Small intestine (tissue), 7 donors: ENCODE results near the gene ITPRIP. TPM values are rescaled to one million over a fixed set of nuclear protein-coding genes. Genes with fewer than 3 reads are reported as not detected.
A peak's percentile ranks its signal among the peaks of the same experiment; 100 is the strongest.

Source experiments
- DNase-seq, 2 donors: peaks; one replicate each; pipeline versions ENCODE4 v3.0.0 to v3.0.0-alpha.2; 2013
- FAIRE-seq: peaks from 2 replicates; lab custom pipeline; 2012; peaks lifted over from hg19 to GRCh38; lab: Jason Lieb, UNC
- H3K27ac ChIP-seq, 3 donors: one replicate each; pipeline ENCODE4 v1.5.1; 2013; ENCODE audit warnings: low read length in 2 of 3, mild to moderate bottlenecking in 2 of 3, control low read depth in 1 of 3, inconsistent platforms in 1 of 3, low read depth in 1 of 3, moderate library complexity in 1 of 3
- H3K27me3 ChIP-seq, 3 donors: one replicate each; pipeline ENCODE4 v1.6.1; 2013; ENCODE audit warnings: low read length in 3 of 3, inconsistent platforms in 1 of 3; ENCODE audit not compliant: control insufficient read depth in 3 of 3, insufficient read depth in 3 of 3
- H3K36me3 ChIP-seq, 3 donors: one replicate each; pipeline ENCODE4 v1.6.1; 2013; ENCODE audit warnings: low read length in 3 of 3, inconsistent platforms in 1 of 3, low read depth in 1 of 3, mild to moderate bottlenecking in 1 of 3, moderate library complexity in 1 of 3; ENCODE audit not compliant: control insufficient read depth in 3 of 3, insufficient read depth in 2 of 3
- H3K4me1 ChIP-seq, 3 donors: one replicate each; pipeline ENCODE4 v1.6.1; 2013; ENCODE audit warnings: low read length in 2 of 3, inconsistent platforms in 1 of 3, low read depth in 1 of 3, mild to moderate bottlenecking in 1 of 3, moderate library complexity in 1 of 3; ENCODE audit not compliant: control insufficient read depth in 3 of 3, insufficient read depth in 2 of 3
- H3K4me3 ChIP-seq, 3 donors: one replicate each; pipeline ENCODE4 v1.5.1; 2013; ENCODE audit warnings: low read length in 3 of 3, control low read depth in 1 of 3, inconsistent platforms in 1 of 3, low read depth in 1 of 3, mild to moderate bottlenecking in 1 of 3, moderate library complexity in 1 of 3
- H3K9me3 ChIP-seq, 2 donors: one replicate each; pipeline ENCODE4 v1.6.1; 2013; ENCODE audit warnings: low read depth in 1 of 2, low read length in 1 of 2; ENCODE audit not compliant: control insufficient read depth in 2 of 2, insufficient read depth in 1 of 2
- WGBS, 3 donors: extraction: QIAGEN DNeasy Blood & Tissue Kit; methylation state at CpG; one replicate each; pipeline ENCODE4 v1.1.7; 2013; 5-methylcytosine and 5-hydroxymethylcytosine counted together
- polyA plus RNA-seq, 4 donors: library from polyadenylated mRNA; stranded (reverse) in 3 of 4; unstranded in 1 of 4; fragments of 200-250 nt in 3 of 4; fragments of 120-200 nt in 1 of 4; gene quantifications; one replicate each; pipeline versions ENCODE4 v1.2.1 to v1.2.3, GENCODE V29; 2013
- donor health status: healthy with polysubstance abuse.
- donor health status: control.
- donor health status: control.
- donor health status: Bipolar disorder and iron deficiency.
- donor health status: healthy.

The ITPRIP gene
- polyA plus RNA-seq, 4 donors = 0.67 to 10.0 (median 2.4) TPM

DNA sequence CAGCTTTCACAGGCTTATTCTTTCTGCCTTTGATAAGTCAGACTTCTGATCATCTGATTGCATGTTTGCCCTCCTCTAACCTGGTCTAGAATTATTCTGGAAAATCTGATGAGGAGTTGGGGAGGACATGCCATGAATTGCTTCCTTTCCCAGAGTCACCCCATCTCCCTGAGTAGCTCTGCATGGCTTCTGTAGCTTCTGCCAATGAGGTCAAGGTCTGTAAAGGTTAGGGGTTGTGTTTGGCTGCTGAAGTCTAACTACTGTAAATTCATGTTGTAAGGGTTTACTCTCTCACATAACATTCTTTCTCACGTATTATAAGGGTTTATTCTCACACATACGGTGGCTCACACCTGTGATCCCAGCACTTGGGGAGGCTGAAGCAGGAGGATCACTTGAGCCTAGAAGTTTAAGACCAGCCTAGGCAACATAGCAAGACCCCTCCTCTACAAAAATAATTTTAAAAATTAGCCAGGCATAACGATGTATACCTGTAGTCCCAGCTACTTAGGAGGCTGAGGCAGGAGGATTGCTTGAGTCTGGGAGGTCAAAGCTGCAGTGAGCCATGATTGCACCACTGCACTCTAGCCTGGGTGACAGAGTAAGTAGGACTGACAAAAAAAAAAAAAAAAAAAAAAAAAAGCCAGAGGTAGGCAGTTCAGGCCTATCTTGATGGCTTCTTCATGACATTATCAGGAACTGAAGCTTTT, 58.6 kb downstream of the ITPRIP start:
- WGBS, 3 donors = 93 to 96% (median 93%) methylated on average over 3 of the region's 3 CpGs
- no peak overlapping the region for H3K27ac ChIP-seq
- H3K9me3 ChIP-seq = no peaks in the 10 kb centered on the region
- FAIRE-seq = no peak
- no peak overlapping the region for H3K4me3 ChIP-seq
- H3K36me3 ChIP-seq = peaks cover 0 to 17% (median 0%) of the 10 kb centered on the region in 3 donors
- peaks cover 0 to 3% (median 0%) of the 10 kb centered on the region in 3 donors for H3K27me3 ChIP-seq
- peaks cover 0 to 5% (median 0%) of the 10 kb centered on the region in 3 donors for H3K4me1 ChIP-seq
- no peak for DNase-seq

DNA sequence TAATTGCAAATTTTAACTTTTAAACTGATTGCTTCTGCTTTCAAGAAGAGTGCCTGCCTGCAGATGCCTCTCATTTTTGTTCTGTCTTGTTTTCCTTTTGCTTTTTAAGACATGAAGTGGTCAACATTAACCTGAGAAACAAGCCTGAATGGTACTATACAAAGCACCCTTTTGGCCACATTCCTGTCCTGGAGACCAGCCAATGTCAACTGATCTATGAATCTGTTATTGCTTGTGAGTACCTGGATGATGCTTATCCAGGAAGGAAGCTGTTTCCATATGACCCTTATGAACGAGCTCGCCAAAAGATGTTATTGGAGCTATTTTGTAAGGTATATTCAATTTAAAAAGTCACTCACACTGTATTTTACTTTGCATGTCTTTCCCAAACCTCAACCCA, 60.5 kb downstream of the ITPRIP start:
- no peak overlapping the region for H3K4me3 ChIP-seq
- DNase-seq (peak in 1 of 2 donors; percentile 31), FAIRE-seq (no peak)
- 22 to 67% (median 49%) methylated on average over 2 of the region's 2 CpGs for WGBS, 3 donors
- H3K36me3 ChIP-seq = peaks cover 0 to 14% (median 0%) of the 10 kb centered on the region in 3 donors
- peaks cover 0 to 3% (median 0%) of the 10 kb centered on the region in 3 donors for H3K27me3 ChIP-seq
- no peaks in the 10 kb centered on the region for H3K9me3 ChIP-seq
- peaks cover 0 to 9% (median 0%) of the 10 kb centered on the region in 3 donors for H3K4me1 ChIP-seq
- H3K27ac ChIP-seq = no peak overlapping the region

DNA sequence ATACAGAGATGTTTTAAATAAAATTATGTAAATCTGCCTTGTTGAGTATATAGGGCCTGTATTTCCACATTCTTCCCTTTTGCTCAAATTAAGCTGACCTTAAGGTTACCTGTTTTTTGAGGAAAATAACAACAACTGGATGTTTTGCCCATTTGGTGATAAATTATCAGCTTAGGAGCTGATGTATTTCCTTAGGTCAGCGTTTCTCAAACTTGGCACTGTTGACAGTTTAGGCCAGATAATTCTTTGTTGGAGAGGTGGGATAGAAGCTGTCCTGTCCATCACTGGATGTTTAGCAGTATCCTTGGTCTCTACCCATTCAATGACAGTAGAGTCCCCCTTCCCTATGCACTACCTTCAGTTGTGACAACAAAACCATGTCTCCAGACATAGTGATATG, 62.1 kb downstream of the ITPRIP start:
- H3K27ac ChIP-seq = no peak overlapping the region
- peaks cover 0 to 3% (median 0%) of the 10 kb centered on the region in 3 donors for H3K27me3 ChIP-seq
- WGBS, 3 donors = 58 to 78% (median 59%) methylated on average over 1 of the region's 1 CpG
- no peaks in the 10 kb centered on the region for H3K9me3 ChIP-seq
- H3K4me1 ChIP-seq = peaks cover 0 to 9% (median 0%) of the 10 kb centered on the region in 3 donors
- FAIRE-seq (no peak), DNase-seq (no peak)
- H3K36me3 ChIP-seq = peaks cover 0 to 14% (median 0%) of the 10 kb centered on the region in 3 donors
- no peak overlapping the region for H3K4me3 ChIP-seq

DNA sequence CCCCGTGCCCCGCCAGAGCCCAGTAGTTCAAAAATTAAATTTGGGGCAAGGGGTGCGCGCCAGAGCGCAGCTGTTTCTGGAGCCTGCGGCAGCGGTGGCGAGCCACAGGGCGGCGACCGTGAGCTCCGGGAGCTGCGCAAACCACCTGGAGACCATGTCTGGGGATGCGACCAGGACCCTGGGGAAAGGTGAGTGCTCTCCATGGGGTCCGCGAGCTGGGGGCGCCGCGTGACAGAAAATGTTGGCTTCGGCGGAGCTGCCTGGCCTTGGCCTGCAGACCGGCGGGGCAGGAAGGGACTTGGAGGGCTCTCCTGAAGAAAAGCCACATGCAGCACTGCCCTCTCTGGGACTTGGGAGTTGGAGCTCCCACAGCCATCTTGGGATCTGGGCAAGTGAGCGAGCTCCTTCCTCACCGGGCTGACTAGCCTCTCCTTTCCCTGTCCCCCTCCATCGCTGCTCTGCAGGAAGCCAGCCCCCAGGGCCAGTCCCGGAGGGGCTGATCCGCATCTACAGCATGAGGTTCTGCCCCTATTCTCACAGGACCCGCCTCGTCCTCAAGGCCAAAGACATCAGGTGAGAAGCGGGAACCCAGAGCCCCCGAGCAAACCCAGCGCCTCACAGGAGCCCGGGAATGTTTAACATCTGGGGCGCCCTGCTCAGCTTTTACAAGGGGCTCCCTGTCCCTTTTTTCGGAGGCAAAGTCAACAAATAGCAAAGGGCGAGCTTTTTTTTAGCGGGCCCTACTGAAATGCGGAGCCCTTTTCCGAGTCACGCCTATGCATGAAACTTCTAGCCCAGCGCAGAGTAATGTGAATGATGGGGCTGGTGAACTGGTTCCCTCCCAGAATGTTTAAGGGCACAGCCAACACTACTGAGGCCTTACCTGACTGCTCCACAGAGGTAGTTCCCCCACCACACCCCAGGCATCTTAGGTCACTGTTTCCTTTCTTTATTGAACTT, 63.2 kb downstream of the ITPRIP start:
- Histone ChIP-seq H3K27ac (peak overlapping the region in 1 of 3 donors; percentile 66), H3K27me3 (peaks cover 0 to 3% (median 0%) of the 10 kb centered on the region in 3 donors), H3K4me1 (peaks cover 0 to 9% (median 0%) of the 10 kb centered on the region in 3 donors), H3K9me3 (no peaks in the 10 kb centered on the region), H3K4me3 (peak overlapping the region in 2 of 3 donors; percentile 49 to 65), H3K36me3 (peaks cover 0 to 14% (median 0%) of the 10 kb centered on the region in 3 donors)
- FAIRE-seq (no peak), DNase-seq (peak; percentile 58 to 92)
- 12 to 18% (median 15%) methylated on average over 42 of the region's 42 CpGs for WGBS, 3 donors

DNA sequence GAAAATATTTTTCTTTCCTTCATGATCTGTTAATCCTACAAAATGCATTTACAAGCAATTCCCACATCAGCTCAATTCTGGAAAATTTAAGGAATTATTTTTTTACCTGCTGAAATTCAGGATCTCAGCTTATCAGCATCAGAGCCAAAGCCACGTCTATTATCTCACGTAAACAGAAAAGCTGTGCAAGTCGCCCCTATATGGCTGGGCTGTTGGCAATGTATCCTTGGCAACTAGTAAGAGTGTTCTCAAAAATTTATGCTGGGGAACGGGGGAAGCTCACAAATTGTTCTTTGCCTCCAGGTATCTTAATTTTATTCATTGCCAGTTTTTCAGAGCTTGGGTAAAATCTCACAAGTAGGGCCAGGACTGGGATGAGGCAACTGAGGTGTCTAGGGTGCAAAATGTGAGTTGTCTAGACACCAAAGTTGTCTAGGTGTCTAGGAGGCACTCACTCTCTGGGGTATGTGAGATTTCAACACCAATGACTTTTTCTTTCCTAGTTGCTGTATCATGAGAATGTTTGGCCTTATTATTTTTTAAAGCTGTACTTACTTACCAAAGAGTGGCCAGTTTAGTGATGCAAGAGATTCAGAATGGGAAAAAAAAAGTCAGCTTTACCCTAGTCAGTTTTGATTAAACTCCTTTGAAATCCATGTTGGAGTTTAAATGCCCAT, 64.2 kb downstream of the ITPRIP start:
- Histone ChIP-seq H3K4me3 (peak overlapping the region in 2 of 3 donors; percentile 49 to 65), H3K4me1 (peaks cover 0 to 9% (median 0%) of the 10 kb centered on the region in 3 donors), H3K9me3 (no peaks in the 10 kb centered on the region), H3K36me3 (peaks cover 0 to 5% (median 0%) of the 10 kb centered on the region in 3 donors), H3K27ac (no peak overlapping the region), H3K27me3 (peaks cover 0 to 3% (median 0%) of the 10 kb centered on the region in 3 donors)
- no peak for FAIRE-seq
- 63 to 70% (median 63%) methylated on average over 4 of the region's 4 CpGs for WGBS, 3 donors
- no peak for DNase-seq

DNA sequence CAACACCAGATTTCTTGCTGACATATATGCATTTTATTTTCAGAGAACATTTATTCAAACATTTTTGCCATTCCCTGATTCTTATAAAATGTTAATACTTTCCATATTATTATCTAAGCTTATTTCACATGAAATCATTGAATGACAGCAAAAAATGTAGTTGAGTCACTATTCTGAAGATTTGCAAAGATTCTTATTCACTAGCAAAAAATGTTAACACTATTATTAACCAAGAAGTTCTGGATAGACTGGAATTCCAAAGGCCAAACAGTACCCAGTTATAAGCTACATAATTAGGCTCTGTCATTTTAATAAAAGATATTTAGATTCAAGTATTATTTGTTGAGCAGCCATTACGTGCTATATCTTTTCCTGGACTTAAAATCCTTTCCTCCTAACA, 65.0 kb downstream of the ITPRIP start:
- peaks cover 0 to 3% (median 0%) of the 10 kb centered on the region in 3 donors for H3K27me3 ChIP-seq
- H3K9me3 ChIP-seq = no peaks in the 10 kb centered on the region
- H3K36me3 ChIP-seq = peaks cover 0 to 5% (median 0%) of the 10 kb centered on the region in 3 donors
- 73 to 84% (median 77%) methylated on average over 1 of the region's 1 CpG for WGBS, 3 donors
- H3K4me1 ChIP-seq = peaks cover 0 to 11% (median under 1%) of the 10 kb centered on the region in 3 donors
- DNase-seq (no peak), FAIRE-seq (no peak)
- H3K27ac ChIP-seq = no peak overlapping the region
- no peak overlapping the region for H3K4me3 ChIP-seq

DNA sequence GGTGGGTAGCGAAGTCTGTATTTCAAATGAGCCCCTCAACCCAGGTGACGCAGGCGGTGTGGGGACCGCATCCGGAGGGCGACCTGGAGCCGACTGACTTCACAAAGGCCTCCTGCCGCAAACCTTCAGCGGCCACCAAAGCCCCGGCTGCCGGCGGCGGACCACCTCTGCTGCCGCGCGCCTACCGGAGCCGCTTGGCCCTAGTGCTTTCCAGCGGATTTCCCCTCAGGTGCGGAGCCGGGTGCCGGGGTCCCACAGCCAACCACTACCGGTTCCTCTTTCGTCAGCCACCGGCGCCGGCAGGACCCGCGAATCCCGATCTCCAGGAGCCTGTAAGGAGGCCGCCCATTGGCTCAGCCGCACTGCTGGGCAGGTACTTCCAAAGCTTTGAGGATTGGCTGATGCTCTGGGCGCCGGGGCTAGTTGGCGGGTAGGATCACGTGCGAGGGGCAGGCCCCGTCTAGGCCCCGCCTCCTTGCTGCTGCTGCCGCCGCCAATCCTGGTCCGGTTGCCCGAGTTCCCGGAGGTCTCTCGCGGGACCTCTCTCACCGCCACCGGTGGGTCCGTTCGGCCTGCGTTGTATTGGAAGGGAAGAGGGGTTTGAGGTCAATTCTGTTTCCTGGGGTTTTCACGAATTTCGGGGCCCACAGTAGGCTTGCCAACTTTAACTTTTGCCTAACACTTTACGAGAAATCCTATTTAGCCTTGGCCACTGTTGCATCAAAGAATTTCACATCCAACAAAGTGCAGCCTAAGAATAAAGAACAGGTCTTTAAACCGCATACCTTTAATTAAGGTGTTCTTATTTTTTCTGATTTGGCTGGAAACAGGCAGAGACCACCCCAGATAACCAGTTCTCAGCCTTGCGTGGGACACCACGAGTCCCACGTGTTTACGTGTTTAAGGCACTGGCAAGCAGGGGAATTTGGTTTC, 69.3 kb downstream of the ITPRIP start, which contains the start of gene GSTO2:
Gene GSTO2, plus strand, starts transcription at position 472 of the 933 bp plus-strand sequence. CDS start 5,732 bp downstream, outside the sequence.
- peak; percentile 64 for FAIRE-seq

More for the DNA sequence above, 69.3 kb downstream of the ITPRIP start, which contains the start of gene GSTO2:
- Histone ChIP-seq H3K27ac (peak within 1 kb of the TSS; percentile 77 to 94 (median 90)), H3K36me3 (peaks cover 0 to 24% (median 4%) of the 10 kb centered on the region in 3 donors), H3K27me3 (no peaks in the 10 kb centered on the region), H3K4me1 (peaks cover 4 to 21% (median 5%) of the 10 kb centered on the region in 3 donors), H3K9me3 (no peaks in the 10 kb centered on the region), H3K4me3 (peak within 1 kb of the TSS; percentile 73 to 93 (median 91))
- peak; percentile 99 for DNase-seq
- 2 to 5% (median 3%) methylated on average over 54 to 59 of the region's 59 CpGs for WGBS, 3 donors
